PC-3 (cell line): ENCODE data around the gene XPNPEP3. TPM values are rescaled to one million over a fixed set of nuclear protein-coding genes. Genes with fewer than 3 reads are reported as not detected.

Experiments
- ATAC-seq: fragments of 200-7000 bp; cut with Tn5 transposase; 2 replicates; pipeline ENCODE4 v1.9.1; 2020; ENCODE audit warnings: mild to moderate bottlenecking, moderate library complexity
- BruUV-seq: library from RNA; stranded (reverse); fragments of 400-500 nt; replicated peaks from 2 replicates; lab custom pipeline; 2021; lab: Mats Ljungman, UMichigan
- CTCF ChIA-PET: fragments of 300-600 bp; sonication (Branson Sonifier 250); formaldehyde crosslinking; loops from one replicate; lab custom pipeline; 2022; ENCODE audit warnings: antibody characterized with exemption; lab: Charles Lee
- POLR2A ChIA-PET: fragments of 300-600 bp; sonication (Branson Sonifier 250); formaldehyde crosslinking; loops from one replicate; lab custom pipeline; 2022; ENCODE audit warnings: antibody characterized with exemption; ENCODE audit not compliant: unreplicated experiment; lab: Charles Lee
- DNase-seq: peaks from one replicate; pipeline ENCODE4 v3.0.0-alpha.2; 2015
- H2AFZ ChIP-seq: fragments of 300-600 bp; sonication (generic); 2 replicates; pipeline ENCODE4 v1.6.0; 2016; ENCODE audit warnings: antibody characterized with exemption, low read length
- H3F3A ChIP-seq: fragments of 300-600 bp; sonication (generic); one replicate; pipeline ENCODE4 v1.6.0; 2017; ENCODE audit warnings: antibody characterized with exemption, low read length, control low read depth, mild to moderate bottlenecking; ENCODE audit not compliant: unreplicated experiment
- H3K27ac ChIP-seq: fragments of 300-600 bp; sonication (generic); 2 replicates; pipeline ENCODE4 v1.5.1; 2016; ENCODE audit warnings: mild to moderate bottlenecking, low read length
- H3K27me3 ChIP-seq: fragments of 300-600 bp; sonication (generic); 2 replicates; pipeline ENCODE4 v1.6.1; 2016; ENCODE audit warnings: low read length, mixed read lengths
- H3K36me3 ChIP-seq: fragments of 300-600 bp; sonication (generic); 2 replicates; pipeline ENCODE4 v1.6.1; 2016; ENCODE audit warnings: low read depth, mixed run types, low read length, mixed read lengths
- H3K4me1 ChIP-seq: fragments of 300-600 bp; sonication (generic); 2 replicates; pipeline ENCODE4 v1.5.1; 2016; ENCODE audit warnings: low read length; ENCODE audit not compliant: insufficient read depth
- H3K4me2 ChIP-seq: fragments of 300-600 bp; sonication (generic); 2 replicates; pipeline ENCODE4 v1.6.0; 2016; ENCODE audit warnings: low read length
- H3K4me3 ChIP-seq: fragments of 300-600 bp; sonication (generic); 2 replicates; pipeline ENCODE4 v1.5.1; 2016; ENCODE audit warnings: mild to moderate bottlenecking, low read length, mixed read lengths
- H3K79me2 ChIP-seq: fragments of 300-600 bp; sonication (generic); 2 replicates; pipeline ENCODE4 v1.6.1; 2017; ENCODE audit warnings: low read length, mixed read lengths
- H3K9ac ChIP-seq: fragments of 300-600 bp; sonication (generic); 2 replicates; pipeline ENCODE4 v1.6.0; 2016; ENCODE audit warnings: mild to moderate bottlenecking, low read length
- H3K9me2 ChIP-seq: fragments of 300-600 bp; sonication (generic); replicated peaks from 2 replicates; pipeline ENCODE4 v1.6.1; 2016; ENCODE audit warnings: mixed run types, low read length, mixed read lengths
- H3K9me3 ChIP-seq: fragments of 300-600 bp; sonication (generic); 2 replicates; pipeline ENCODE4 v1.6.1; 2016; ENCODE audit warnings: low read length, mixed read lengths
- H4K20me1 ChIP-seq: fragments of 300-600 bp; sonication (generic); 2 replicates; pipeline ENCODE4 v1.6.1; 2016; ENCODE audit warnings: low read length, mixed read lengths
- EZH2 ChIP-seq: fragments of 300-600 bp; sonication (generic); IDR thresholded peaks from one replicate; pipeline ENCODE4 v1.6.1; 2017; ENCODE audit warnings: antibody characterized with exemption, mild to moderate bottlenecking, low read length; ENCODE audit not compliant: unreplicated experiment
- EZH2phosphoT487 ChIP-seq: fragments of 300-600 bp; sonication (generic); IDR thresholded peaks from 2 replicates; pipeline ENCODE4 v1.6.1; 2018; ENCODE audit warnings: mild to moderate bottlenecking, antibody characterized with exemption, low read length, borderline replicate concordance
- intact Hi-C: fragments of 100-400 bp; cut with micrococcal nuclease; formaldehyde crosslinking; loops from 2 replicates; pipeline ENCODE4 v1.9.0; 2023
- total RNA-seq: library from RNA; depleted of rRNA; stranded (reverse); fragments of >200 nt; gene quantifications from 2 replicates; pipeline ENCODE4 v1.2.3, GENCODE V29; 2014
- TF ChIP-seq, protein P1 (sequence below): fragments of 300-600 bp; sonication (generic); conservative IDR thresholded peaks from 2 replicates; pipeline ENCODE4 v1.5.1; 2017; ENCODE audit warnings: antibody characterized with exemption, low read depth, mild to moderate bottlenecking, low read length

The XPNPEP3 gene
- total RNA-seq, 1 experiment from 2014 or later = 7.9 TPM

- Histone ChIP-seq H2AFZ (no peak overlapping the region), H3K9me3 (no peaks in the 10 kb centered on the region), H3K9me2 (no peaks in the 10 kb centered on the region), H4K20me1 (no peaks in the 10 kb centered on the region), H3K9ac (no peak overlapping the region), H3K79me2 (no peaks in the 10 kb centered on the region), H3K27me3 (no peaks in the 10 kb centered on the region), H3K27ac (no peak overlapping the region), H3K4me3 (no peak overlapping the region), H3K4me2 (no peak overlapping the region), H3K36me3 (no peaks in the 10 kb centered on the region), H3F3A (no peaks in the 10 kb centered on the region), H3K4me1 (no peaks in the 10 kb centered on the region)
- intact Hi-C loops = no loop called here
- BruUV-seq = no TSS peak
- ChIA-PET POLR2A (interaction anchor here (0.6 kb wide), 1 partner anchor 21 kb away, joined by 4 read pairs; the partner anchor contains the start of gene XPNPEP3), CTCF (no interaction called here)
- ATAC-seq = no peak
- TF ChIP-seq EZH2phosphoT487 (no peak), EZH2 (no peak)
- TF ChIP-seq, protein P1, sequence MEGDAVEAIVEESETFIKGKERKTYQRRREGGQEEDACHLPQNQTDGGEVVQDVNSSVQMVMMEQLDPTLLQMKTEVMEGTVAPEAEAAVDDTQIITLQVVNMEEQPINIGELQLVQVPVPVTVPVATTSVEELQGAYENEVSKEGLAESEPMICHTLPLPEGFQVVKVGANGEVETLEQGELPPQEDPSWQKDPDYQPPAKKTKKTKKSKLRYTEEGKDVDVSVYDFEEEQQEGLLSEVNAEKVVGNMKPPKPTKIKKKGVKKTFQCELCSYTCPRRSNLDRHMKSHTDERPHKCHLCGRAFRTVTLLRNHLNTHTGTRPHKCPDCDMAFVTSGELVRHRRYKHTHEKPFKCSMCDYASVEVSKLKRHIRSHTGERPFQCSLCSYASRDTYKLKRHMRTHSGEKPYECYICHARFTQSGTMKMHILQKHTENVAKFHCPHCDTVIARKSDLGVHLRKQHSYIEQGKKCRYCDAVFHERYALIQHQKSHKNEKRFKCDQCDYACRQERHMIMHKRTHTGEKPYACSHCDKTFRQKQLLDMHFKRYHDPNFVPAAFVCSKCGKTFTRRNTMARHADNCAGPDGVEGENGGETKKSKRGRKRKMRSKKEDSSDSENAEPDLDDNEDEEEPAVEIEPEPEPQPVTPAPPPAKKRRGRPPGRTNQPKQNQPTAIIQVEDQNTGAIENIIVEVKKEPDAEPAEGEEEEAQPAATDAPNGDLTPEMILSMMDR = no peak
- no peak for DNase-seq
Measured at GRCh38 chr22:40877488-40877887, 20.5 kb downstream of the XPNPEP3 start.

DNA sequence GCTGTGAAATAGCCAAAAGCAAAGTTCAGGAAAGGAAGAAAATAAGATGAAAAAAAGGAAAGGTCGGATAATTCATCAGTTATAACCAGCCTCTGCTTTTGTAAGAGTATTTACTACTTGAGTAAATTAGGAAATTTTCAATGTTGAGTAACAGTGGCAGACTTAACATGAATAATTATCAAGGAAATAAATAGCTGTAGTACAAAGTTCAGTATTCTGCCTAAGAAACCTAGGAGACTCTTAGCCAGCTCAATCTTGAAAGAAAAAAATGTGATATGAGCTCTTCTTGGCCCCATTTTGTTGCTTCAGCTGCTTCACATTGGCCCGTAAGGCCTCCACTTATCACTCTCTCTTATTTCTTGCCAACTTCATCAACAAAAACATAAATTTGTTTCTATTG lies 22.0 kb downstream of the XPNPEP3 start:
- TF ChIP-seq, protein P1 = no peak
- TF ChIP-seq EZH2 (no peak), EZH2phosphoT487 (no peak)
- ATAC-seq = no peak
- Histone ChIP-seq H3K4me1 (no peaks in the 10 kb centered on the region), H2AFZ (no peak overlapping the region), H3K4me2 (no peak overlapping the region), H3K9me3 (no peaks in the 10 kb centered on the region), H3K27me3 (no peaks in the 10 kb centered on the region), H3K27ac (no peak overlapping the region), H3K36me3 (no peaks in the 10 kb centered on the region), H4K20me1 (no peaks in the 10 kb centered on the region), H3K9me2 (no peaks in the 10 kb centered on the region), H3K79me2 (no peaks in the 10 kb centered on the region), H3K9ac (no peak overlapping the region), H3K4me3 (no peak overlapping the region), H3F3A (no peaks in the 10 kb centered on the region)
- POLR2A ChIA-PET = no interaction called here
- no TSS peak for BruUV-seq
- intact Hi-C loops = no loop called here
- no peak for DNase-seq
- CTCF ChIA-PET = no interaction called here

GRCh38 chr22:40889116-40889515 lies 32.2 kb downstream of the XPNPEP3 start:
- no peaks in the 10 kb centered on the region for H3K79me2 ChIP-seq
- H3K36me3 ChIP-seq = peaks cover 6% of the 10 kb centered on the region
- H3K9ac ChIP-seq = no peak overlapping the region
- intact Hi-C loops = no loop called here
- no peak overlapping the region for H3K4me3 ChIP-seq
- BruUV-seq = no TSS peak
- no peak overlapping the region for H3K27ac ChIP-seq
- H3F3A ChIP-seq = no peaks in the 10 kb centered on the region
- H3K4me1 ChIP-seq = no peaks in the 10 kb centered on the region
- ATAC-seq (no peak), DNase-seq (no peak)
- no peak overlapping the region for H2AFZ ChIP-seq
- H3K27me3 ChIP-seq = no peaks in the 10 kb centered on the region
- no peaks in the 10 kb centered on the region for H3K9me2 ChIP-seq
- no peak overlapping the region for H3K4me2 ChIP-seq
- CTCF ChIA-PET = no interaction called here
- TF ChIP-seq EZH2 = no peak
- TF ChIP-seq, protein P1 = no peak
- TF ChIP-seq EZH2phosphoT487 = no peak
- POLR2A ChIA-PET = no interaction called here
- H4K20me1 ChIP-seq = no peaks in the 10 kb centered on the region
- no peaks in the 10 kb centered on the region for H3K9me3 ChIP-seq
